WTC11 (cell line): ENCODE measurements around the gene PAX8. TPM values are rescaled to one million over a fixed set of nuclear protein-coding genes. Genes with fewer than 3 reads are reported as not detected.

Experiments used
- ATAC-seq: fragments of 200-7000 bp; cut with Tn5 transposase; 2 replicates; pipeline ENCODE4 v1.10.0; 2021; ENCODE audit warnings: mild to moderate bottlenecking, moderate library complexity
- CTCF ChIA-PET: fragments of 300-600 bp; sonication (Branson Sonifier 250); formaldehyde crosslinking; loops from one replicate; lab custom pipeline; 2021; ENCODE audit warnings: antibody characterized with exemption; lab: Charles Lee
- POLR2A ChIA-PET: fragments of 350-600 bp; sonication (Branson Sonifier 250); formaldehyde crosslinking; loops from one replicate; lab custom pipeline; 2021; ENCODE audit warnings: antibody characterized with exemption; lab: Charles Lee
- DNase-seq: peaks from one replicate; pipeline ENCODE4 v3.0.0; 2021; ENCODE audit warnings: low spot score
- H3K27ac Mint-ChIP-seq: 2 replicates; pipeline ENCODE4 v1.8.0; 2021; ENCODE audit warnings: mixed read lengths
- H3K27me3 Mint-ChIP-seq: 2 replicates; pipeline ENCODE4 v1.8.0; 2021; ENCODE audit warnings: low read depth, mild to moderate bottlenecking, moderate library complexity, mixed read lengths
- H3K36me3 Mint-ChIP-seq: 2 replicates; pipeline ENCODE4 v1.8.0; 2021; ENCODE audit warnings: mixed read lengths
- H3K4me1 Mint-ChIP-seq: 2 replicates; pipeline ENCODE4 v1.8.0; 2022; ENCODE audit warnings: mixed read lengths
- H3K4me3 Mint-ChIP-seq: 2 replicates; pipeline ENCODE4 v1.8.0; 2021; ENCODE audit warnings: mild to moderate bottlenecking, moderate library complexity, mixed read lengths
- H3K9me3 Mint-ChIP-seq: 2 replicates; pipeline ENCODE4 v1.8.0; 2021; ENCODE audit warnings: mixed read lengths
- ATF1 ChIP-seq: sonication (generic); formaldehyde crosslinking; IDR thresholded peaks from 2 replicates; pipeline ENCODE4 v1.8.1; 2023; ENCODE audit warnings: mild to moderate bottlenecking, moderate library complexity, missing genetic modification reagents
- FOXJ3 ChIP-seq: sonication (generic); formaldehyde crosslinking; IDR thresholded peaks from 2 replicates; pipeline ENCODE4 v1.9.0; 2021; ENCODE audit warnings: missing genetic modification reagents, mild to moderate bottlenecking, borderline replicate concordance
- GABPB1 ChIP-seq: sonication (generic); formaldehyde crosslinking; IDR thresholded peaks from 2 replicates; pipeline ENCODE4 v1.8.1; 2023; ENCODE audit warnings: mild to moderate bottlenecking, missing genetic modification reagents
- NR1H2 ChIP-seq: sonication (generic); formaldehyde crosslinking; IDR thresholded peaks from 2 replicates; pipeline ENCODE4 v1.9.0; 2021; ENCODE audit warnings: mild to moderate bottlenecking, moderate library complexity, missing genetic modification reagents
- RELA ChIP-seq: sonication (generic); formaldehyde crosslinking; IDR thresholded peaks from 2 replicates; pipeline ENCODE4 v1.8.1; 2022; ENCODE audit warnings: missing genetic modification reagents, mild to moderate bottlenecking, borderline replicate concordance
- SMAD3 ChIP-seq: sonication (generic); formaldehyde crosslinking; IDR thresholded peaks from 2 replicates; pipeline ENCODE4 v1.8.0; 2022; ENCODE audit warnings: missing genetic modification reagents, mild to moderate bottlenecking, borderline replicate concordance
- SP1 ChIP-seq: sonication (generic); formaldehyde crosslinking; conservative IDR thresholded peaks from 2 replicates; pipeline ENCODE4 v1.8.1; 2022; ENCODE audit warnings: missing genetic modification reagents
- TCF7 ChIP-seq: sonication (generic); formaldehyde crosslinking; IDR thresholded peaks from 2 replicates; pipeline ENCODE4 v1.8.0; 2022; ENCODE audit warnings: mild to moderate bottlenecking, low read depth, missing genetic modification reagents, moderate library complexity
- TEAD4 ChIP-seq: sonication (generic); formaldehyde crosslinking; IDR thresholded peaks from 2 replicates; pipeline ENCODE4 v1.8.0; 2022; ENCODE audit warnings: mild to moderate bottlenecking, missing genetic modification reagents
- TP53 ChIP-seq: sonication (generic); formaldehyde crosslinking; IDR thresholded peaks from 2 replicates; pipeline ENCODE4 v1.8.1; 2023; ENCODE audit warnings: mild to moderate bottlenecking, missing genetic modification reagents
- ZNF232 ChIP-seq: sonication (generic); formaldehyde crosslinking; IDR thresholded peaks from 2 replicates; pipeline ENCODE4 v1.8.0; 2022; ENCODE audit warnings: mild to moderate bottlenecking, missing genetic modification reagents
- ZNF671 ChIP-seq: fragments of 250-450 bp; sonication (Bioruptor Pico); IDR thresholded peaks from 2 replicates; pipeline ENCODE4 v1.8.0; 2021; ENCODE audit warnings: mild to moderate bottlenecking
- total RNA-seq: library from RNA; stranded (reverse); gene quantifications from 3 replicates; pipeline ENCODE4 v1.2.3, GENCODE V29; 2021
- TF ChIP-seq, protein P1 (sequence below): sonication (generic); formaldehyde crosslinking; IDR thresholded peaks from 2 replicates; pipeline ENCODE4 v1.8.0; 2023; ENCODE audit warnings: missing genetic modification reagents
- TF ChIP-seq, protein P2 (sequence below): sonication (generic); formaldehyde crosslinking; IDR thresholded peaks from 2 replicates; pipeline ENCODE4 v1.8.1; 2023; ENCODE audit warnings: mild to moderate bottlenecking, missing genetic modification reagents
- TF ChIP-seq, protein P3 (sequence below): sonication (generic); formaldehyde crosslinking; conservative IDR thresholded peaks from 2 replicates; pipeline ENCODE4 v1.8.1; 2023; ENCODE audit warnings: mild to moderate bottlenecking, low read depth, missing genetic modification reagents, moderate library complexity
- TF ChIP-seq, protein P4 (sequence below): fragments of 250-450 bp; sonication (Bioruptor Pico); IDR thresholded peaks from 2 replicates; pipeline ENCODE4 v1.9.0; 2021; ENCODE audit warnings: mild to moderate bottlenecking
- TF ChIP-seq, protein P5 (sequence below): sonication (generic); formaldehyde crosslinking; IDR thresholded peaks from 2 replicates; pipeline ENCODE4 v1.8.1; 2022; ENCODE audit warnings: missing genetic modification reagents, borderline replicate concordance

Gene PAX8
- total RNA-seq, 1 experiment from 2014 or later = 0.35 TPM

DNA sequence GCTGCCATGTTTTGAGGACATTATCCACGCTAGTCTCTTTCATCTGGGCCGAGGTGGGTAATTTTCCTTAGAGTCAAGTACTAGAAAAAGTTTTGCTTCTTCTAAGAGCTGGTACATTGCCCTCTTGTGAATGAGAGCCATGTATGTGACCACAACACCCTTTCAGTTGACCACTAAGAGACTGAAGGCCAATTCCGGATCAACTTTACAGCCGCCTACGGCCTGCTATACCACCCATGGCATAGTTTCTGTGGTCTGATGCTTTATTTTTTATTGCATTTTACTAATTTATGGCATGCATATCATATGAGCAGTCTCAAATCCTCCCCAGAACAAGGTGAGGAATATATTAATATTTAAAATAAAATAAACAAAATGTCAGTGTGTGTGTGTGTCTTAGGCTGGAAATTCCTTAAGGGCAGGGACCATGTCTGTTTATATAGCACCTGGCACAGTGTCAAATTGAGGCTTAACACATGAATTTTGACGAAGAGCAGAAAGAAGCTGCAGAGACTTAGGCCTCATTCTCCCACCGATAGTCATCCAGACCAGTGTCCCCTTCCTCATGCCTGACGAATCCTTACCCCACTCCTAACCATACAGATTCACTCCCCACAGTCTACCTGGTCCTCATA lies 69.6 kb downstream of the PAX8 start:
- ChIA-PET POLR2A (no interaction called here), CTCF (no interaction called here)
- Mint-ChIP-seq H3K9me3 (no peaks in the 10 kb centered on the region), H3K27ac (no peak overlapping the region), H3K27me3 (no peaks in the 10 kb centered on the region), H3K4me1 (peaks cover 16% of the 10 kb centered on the region), H3K4me3 (no peak overlapping the region), H3K36me3 (no peaks in the 10 kb centered on the region)
- TF ChIP-seq FOXJ3 (no peak), ZNF232 (CRISPR knock-in tag) (no peak)
- DNase-seq = no peak
- no peak for ATAC-seq

DNA sequence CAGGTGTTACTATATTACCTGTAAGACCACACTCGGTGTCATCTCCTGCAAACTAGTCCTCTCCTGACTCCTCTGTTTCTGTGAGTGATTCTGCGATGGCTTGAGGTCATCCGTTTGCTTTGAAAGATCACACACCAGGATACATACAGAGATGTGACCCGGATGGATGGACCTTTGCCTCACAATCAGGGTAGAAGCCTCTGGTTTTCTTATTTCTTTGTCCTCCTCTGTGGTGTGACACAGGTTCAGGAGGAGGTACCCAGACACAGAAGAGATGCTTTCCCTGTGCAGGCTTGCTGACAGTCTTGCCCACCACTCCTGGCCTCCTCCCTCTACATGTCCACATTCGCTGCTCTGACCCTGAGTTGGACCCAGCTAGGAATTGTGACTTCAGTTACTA lies 70.3 kb downstream of the PAX8 start:
- DNase-seq (no peak), ATAC-seq (no peak)
- no peaks in the 10 kb centered on the region for H3K9me3 Mint-ChIP-seq
- TF ChIP-seq, protein P1, sequence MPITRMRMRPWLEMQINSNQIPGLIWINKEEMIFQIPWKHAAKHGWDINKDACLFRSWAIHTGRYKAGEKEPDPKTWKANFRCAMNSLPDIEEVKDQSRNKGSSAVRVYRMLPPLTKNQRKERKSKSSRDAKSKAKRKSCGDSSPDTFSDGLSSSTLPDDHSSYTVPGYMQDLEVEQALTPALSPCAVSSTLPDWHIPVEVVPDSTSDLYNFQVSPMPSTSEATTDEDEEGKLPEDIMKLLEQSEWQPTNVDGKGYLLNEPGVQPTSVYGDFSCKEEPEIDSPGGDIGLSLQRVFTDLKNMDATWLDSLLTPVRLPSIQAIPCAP = no peak
- no peak for TF ChIP-seq TCF7 (CRISPR knock-in tag)
- TF ChIP-seq, protein P2, sequence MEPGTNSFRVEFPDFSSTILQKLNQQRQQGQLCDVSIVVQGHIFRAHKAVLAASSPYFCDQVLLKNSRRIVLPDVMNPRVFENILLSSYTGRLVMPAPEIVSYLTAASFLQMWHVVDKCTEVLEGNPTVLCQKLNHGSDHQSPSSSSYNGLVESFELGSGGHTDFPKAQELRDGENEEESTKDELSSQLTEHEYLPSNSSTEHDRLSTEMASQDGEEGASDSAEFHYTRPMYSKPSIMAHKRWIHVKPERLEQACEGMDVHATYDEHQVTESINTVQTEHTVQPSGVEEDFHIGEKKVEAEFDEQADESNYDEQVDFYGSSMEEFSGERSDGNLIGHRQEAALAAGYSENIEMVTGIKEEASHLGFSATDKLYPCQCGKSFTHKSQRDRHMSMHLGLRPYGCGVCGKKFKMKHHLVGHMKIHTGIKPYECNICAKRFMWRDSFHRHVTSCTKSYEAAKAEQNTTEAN (CRISPR knock-in tag) = no peak
- H3K36me3 Mint-ChIP-seq = no peaks in the 10 kb centered on the region
- H3K27ac Mint-ChIP-seq = no peak overlapping the region
- no peak overlapping the region for H3K4me3 Mint-ChIP-seq
- POLR2A ChIA-PET = no interaction called here
- H3K27me3 Mint-ChIP-seq = no peaks in the 10 kb centered on the region
- CTCF ChIA-PET = no interaction called here
- H3K4me1 Mint-ChIP-seq = peaks cover 14% of the 10 kb centered on the region

DNA sequence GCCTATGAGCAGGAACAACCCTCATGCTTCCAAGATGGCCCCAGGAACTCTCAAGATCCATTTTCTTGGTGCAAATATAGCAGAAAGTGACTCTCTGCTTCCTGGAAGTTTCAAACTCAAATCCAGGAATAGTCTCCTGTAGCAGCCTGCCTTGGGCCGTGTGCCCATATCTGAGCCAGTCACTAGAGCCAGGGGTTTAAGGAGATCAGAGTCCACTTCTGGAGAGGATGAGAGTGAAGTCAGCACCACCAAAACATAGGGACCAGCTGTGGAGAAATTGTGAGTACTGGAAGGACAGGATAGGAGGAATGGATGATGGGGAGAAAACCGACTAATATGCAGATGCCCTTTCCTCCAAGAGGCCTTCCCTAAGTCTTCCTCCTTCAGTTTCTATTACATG lies 71.7 kb downstream of the PAX8 start:
- TF ChIP-seq, protein P3, sequence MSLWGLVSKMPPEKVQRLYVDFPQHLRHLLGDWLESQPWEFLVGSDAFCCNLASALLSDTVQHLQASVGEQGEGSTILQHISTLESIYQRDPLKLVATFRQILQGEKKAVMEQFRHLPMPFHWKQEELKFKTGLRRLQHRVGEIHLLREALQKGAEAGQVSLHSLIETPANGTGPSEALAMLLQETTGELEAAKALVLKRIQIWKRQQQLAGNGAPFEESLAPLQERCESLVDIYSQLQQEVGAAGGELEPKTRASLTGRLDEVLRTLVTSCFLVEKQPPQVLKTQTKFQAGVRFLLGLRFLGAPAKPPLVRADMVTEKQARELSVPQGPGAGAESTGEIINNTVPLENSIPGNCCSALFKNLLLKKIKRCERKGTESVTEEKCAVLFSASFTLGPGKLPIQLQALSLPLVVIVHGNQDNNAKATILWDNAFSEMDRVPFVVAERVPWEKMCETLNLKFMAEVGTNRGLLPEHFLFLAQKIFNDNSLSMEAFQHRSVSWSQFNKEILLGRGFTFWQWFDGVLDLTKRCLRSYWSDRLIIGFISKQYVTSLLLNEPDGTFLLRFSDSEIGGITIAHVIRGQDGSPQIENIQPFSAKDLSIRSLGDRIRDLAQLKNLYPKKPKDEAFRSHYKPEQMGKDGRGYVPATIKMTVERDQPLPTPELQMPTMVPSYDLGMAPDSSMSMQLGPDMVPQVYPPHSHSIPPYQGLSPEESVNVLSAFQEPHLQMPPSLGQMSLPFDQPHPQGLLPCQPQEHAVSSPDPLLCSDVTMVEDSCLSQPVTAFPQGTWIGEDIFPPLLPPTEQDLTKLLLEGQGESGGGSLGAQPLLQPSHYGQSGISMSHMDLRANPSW (CRISPR knock-in tag) = no peak
- TF ChIP-seq SP1 (CRISPR knock-in tag) = no peak
- no peak for TF ChIP-seq SMAD3 (CRISPR knock-in tag)
- no peak for TF ChIP-seq TEAD4 (CRISPR knock-in tag)
- no peak for TF ChIP-seq ATF1 (CRISPR knock-in tag)
- TF ChIP-seq TP53 (CRISPR knock-in tag) = no peak
- TF ChIP-seq ZNF232 (CRISPR knock-in tag) = no peak
- TF ChIP-seq RELA (CRISPR knock-in tag) = no peak
- TF ChIP-seq ZNF671 (CRISPR knock-in tag) = no peak
- TF ChIP-seq GABPB1 = no peak
- TF ChIP-seq, protein P4, sequence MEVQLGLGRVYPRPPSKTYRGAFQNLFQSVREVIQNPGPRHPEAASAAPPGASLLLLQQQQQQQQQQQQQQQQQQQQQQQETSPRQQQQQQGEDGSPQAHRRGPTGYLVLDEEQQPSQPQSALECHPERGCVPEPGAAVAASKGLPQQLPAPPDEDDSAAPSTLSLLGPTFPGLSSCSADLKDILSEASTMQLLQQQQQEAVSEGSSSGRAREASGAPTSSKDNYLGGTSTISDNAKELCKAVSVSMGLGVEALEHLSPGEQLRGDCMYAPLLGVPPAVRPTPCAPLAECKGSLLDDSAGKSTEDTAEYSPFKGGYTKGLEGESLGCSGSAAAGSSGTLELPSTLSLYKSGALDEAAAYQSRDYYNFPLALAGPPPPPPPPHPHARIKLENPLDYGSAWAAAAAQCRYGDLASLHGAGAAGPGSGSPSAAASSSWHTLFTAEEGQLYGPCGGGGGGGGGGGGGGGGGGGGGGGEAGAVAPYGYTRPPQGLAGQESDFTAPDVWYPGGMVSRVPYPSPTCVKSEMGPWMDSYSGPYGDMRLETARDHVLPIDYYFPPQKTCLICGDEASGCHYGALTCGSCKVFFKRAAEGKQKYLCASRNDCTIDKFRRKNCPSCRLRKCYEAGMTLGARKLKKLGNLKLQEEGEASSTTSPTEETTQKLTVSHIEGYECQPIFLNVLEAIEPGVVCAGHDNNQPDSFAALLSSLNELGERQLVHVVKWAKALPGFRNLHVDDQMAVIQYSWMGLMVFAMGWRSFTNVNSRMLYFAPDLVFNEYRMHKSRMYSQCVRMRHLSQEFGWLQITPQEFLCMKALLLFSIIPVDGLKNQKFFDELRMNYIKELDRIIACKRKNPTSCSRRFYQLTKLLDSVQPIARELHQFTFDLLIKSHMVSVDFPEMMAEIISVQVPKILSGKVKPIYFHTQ (CRISPR knock-in tag) = no peak
- TF ChIP-seq NR1H2 = no peak
- TF ChIP-seq, protein P5, sequence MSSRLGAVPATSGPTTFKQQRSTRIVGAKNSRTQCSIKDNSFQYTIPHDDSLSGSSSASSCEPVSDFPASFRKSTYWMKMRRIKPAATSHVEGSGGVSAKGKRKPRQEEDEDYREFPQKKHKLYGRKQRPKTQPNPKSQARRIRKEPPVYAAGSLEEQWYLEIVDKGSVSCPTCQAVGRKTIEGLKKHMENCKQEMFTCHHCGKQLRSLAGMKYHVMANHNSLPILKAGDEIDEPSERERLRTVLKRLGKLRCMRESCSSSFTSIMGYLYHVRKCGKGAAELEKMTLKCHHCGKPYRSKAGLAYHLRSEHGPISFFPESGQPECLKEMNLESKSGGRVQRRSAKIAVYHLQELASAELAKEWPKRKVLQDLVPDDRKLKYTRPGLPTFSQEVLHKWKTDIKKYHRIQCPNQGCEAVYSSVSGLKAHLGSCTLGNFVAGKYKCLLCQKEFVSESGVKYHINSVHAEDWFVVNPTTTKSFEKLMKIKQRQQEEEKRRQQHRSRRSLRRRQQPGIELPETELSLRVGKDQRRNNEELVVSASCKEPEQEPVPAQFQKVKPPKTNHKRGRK (CRISPR knock-in tag) = no peak
- peaks cover 9% of the 10 kb centered on the region for H3K4me1 Mint-ChIP-seq
- H3K27me3 Mint-ChIP-seq = no peaks in the 10 kb centered on the region
- H3K27ac Mint-ChIP-seq = no peak overlapping the region
- CTCF ChIA-PET = interaction anchor here (1.0 kb wide), 1 partner anchor 127 kb away, joined by 3 read pairs; no protein-coding TSS in a partner anchor
- POLR2A ChIA-PET = no interaction called here
- no peak for ATAC-seq
- DNase-seq = no peak
- H3K9me3 Mint-ChIP-seq = no peaks in the 10 kb centered on the region
- H3K36me3 Mint-ChIP-seq = no peaks in the 10 kb centered on the region
- no peak overlapping the region for H3K4me3 Mint-ChIP-seq
